Thyroid gland (tissue), 4 donors: ENCODE measurements around the gene SH2B2. TPM values are rescaled to one million over a fixed set of nuclear protein-coding genes. Genes with fewer than 3 reads are reported as not detected.
"Not testable (repeated sequence)": the region's sequence is repeated elsewhere in the genome, so short reads cannot be mapped to it uniquely, and the experiment has no call there.

ENCODE experiments used
- DNase-seq, 2 donors: peaks; one replicate each; pipeline ENCODE4 v3.0.0-alpha.2; 2019
- H3K27ac ChIP-seq, 3 donors: fragments of 200-600 bp; sonication (generic); 1 replicate in 2 of 3; 2 replicates in 1 of 3; pipeline ENCODE4 v1.5.1; 2016 to 2019; ENCODE audit warnings: mild to moderate bottlenecking in 1 of 3, moderate library complexity in 1 of 3
- H3K27me3 ChIP-seq: fragments of 200-600 bp; sonication (generic); one replicate; pipeline ENCODE4 v1.5.1; 2019
- H3K36me3 ChIP-seq, 2 donors: fragments of 200-600 bp; sonication (generic); one replicate each; pipeline ENCODE4 v1.5.1; 2016 to 2019
- H3K4me1 ChIP-seq, 2 donors: fragments of 200-600 bp; sonication (generic); one replicate each; pipeline ENCODE4 v1.5.1; 2017 to 2019
- H3K4me3 ChIP-seq, 3 donors: fragments of 200-600 bp; sonication (generic); replicated peaks in 1 of 3; 1 replicate in 2 of 3; 2 replicates in 1 of 3; pipeline ENCODE4 v1.5.1; 2016; ENCODE audit warnings: mild to moderate bottlenecking in 1 of 3
- H3K9me3 ChIP-seq: fragments of 200-600 bp; sonication (generic); one replicate; pipeline ENCODE4 v1.5.1; 2017
- CTCF ChIP-seq, 6 experiments: fragments of 200-600 bp in 3 of 6; fragments of 450-650 bp in 3 of 6; sonication (generic) in 3 of 6; IDR thresholded peaks; one replicate each; pipeline ENCODE4 v1.5.1; 2016 to 2019; ENCODE audit warnings: antibody characterized with exemption in 6 of 6, mild to moderate bottlenecking in 2 of 6, inconsistent platforms in 1 of 6, moderate library complexity in 1 of 6
- POLR2A ChIP-seq, 2 donors: fragments of 450-650 bp; IDR thresholded peaks; one replicate each; pipeline ENCODE4 v1.6.1; 2017; ENCODE audit warnings: antibody characterized with exemption in 2 of 2, mild to moderate bottlenecking in 2 of 2, moderate library complexity in 1 of 2
- WGBS, 2 donors: methylation state at CpG; one replicate each; pipeline ENCODE4 v1.1.5; 2017; 5-methylcytosine and 5-hydroxymethylcytosine counted together
- intact Hi-C: fragments of 100-400 bp; cut with DNase I; formaldehyde crosslinking; loops from one replicate; pipeline ENCODE4 v1.15.1; 2023
- total RNA-seq, 4 donors: library from RNA; depleted of rRNA; stranded (reverse); fragments of >200 nt; gene quantifications; one replicate each; pipeline ENCODE4 v1.2.3, GENCODE V29; 2016

The SH2B2 gene
- total RNA-seq, 4 donors from 2014 or later = 7.7 to 19.3 (median 14.6) TPM

DNA sequence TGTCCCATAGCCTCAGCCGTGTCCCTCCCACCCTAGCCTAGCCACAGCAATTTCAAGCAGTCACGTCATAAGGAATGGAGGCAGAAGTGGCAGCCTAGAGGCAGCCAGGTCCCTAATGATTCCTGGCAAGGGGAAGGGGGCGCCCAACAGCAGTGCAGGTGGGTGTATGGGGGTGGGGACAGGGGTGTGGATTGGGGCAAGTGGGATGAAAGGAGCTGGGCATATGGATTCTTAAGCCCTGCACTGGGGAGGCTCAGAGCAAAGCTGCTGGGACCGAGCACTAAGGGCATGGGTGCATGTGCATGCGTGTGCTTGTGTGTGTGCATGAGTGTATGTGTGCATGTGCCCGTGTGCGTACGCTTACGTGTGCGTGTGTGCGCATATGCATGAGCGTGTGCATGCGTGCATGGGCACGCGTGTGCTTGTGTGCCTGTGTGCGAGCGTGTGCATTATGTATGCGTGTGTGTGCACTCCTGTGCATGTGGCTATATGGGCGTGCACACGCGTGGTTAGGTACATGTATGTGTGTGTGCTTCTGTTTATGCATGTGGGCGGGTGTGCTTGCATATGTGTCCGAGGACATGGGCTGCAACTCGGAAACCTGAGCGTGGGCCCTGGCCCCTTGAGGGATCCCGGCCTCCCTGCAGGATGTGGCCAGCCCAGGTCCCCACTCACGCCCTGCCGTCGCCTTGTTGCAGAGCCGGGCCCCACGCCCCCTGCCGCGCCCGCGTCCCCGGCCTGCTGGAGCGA is 34.1 kb downstream of the SH2B2 start:
- intact Hi-C loops = no loop called here

GRCh38 chr7:102321351-102322201 is 34.9 kb downstream of the SH2B2 start:
- intact Hi-C loops = no loop called here
- no peak overlapping the region for H3K4me3 ChIP-seq
- no peaks in the 10 kb centered on the region for H3K27me3 ChIP-seq
- WGBS, 2 donors = 48 to 54% methylated on average over 43 to 44 of the region's 73 CpGs
- H3K9me3 ChIP-seq = no peaks in the 10 kb centered on the region
- TF ChIP-seq POLR2A (IDR thresholded peaks at IDR 0.05) (no peak), CTCF (IDR thresholded peaks at IDR 0.05) (peak in 1 of 6 experiments; percentile 18)
- peak overlapping the region in 1 of 3 donors; percentile 43 for H3K27ac ChIP-seq
- DNase-seq = peak; percentile 23 to 30
- peaks cover 0 to 17% of the 10 kb centered on the region in 2 donors for H3K4me1 ChIP-seq
- no peaks in the 10 kb centered on the region for H3K36me3 ChIP-seq

More for the DNA sequence above, 34.1 kb downstream of the SH2B2 start:
- WGBS, 2 donors = 81 to 94% methylated on average over 23 to 31 of the region's 37 CpGs
- no peak overlapping the region for H3K4me3 ChIP-seq
- DNase-seq = no peak
- H3K27me3 ChIP-seq = no peaks in the 10 kb centered on the region
- H3K9me3 ChIP-seq = no peaks in the 10 kb centered on the region
- no peak overlapping the region for H3K27ac ChIP-seq
- no peak for TF ChIP-seq CTCF (IDR thresholded peaks at IDR 0.05)
- TF ChIP-seq POLR2A (IDR thresholded peaks at IDR 0.05) = no peak
- no peaks in the 10 kb centered on the region for H3K36me3 ChIP-seq
- H3K4me1 ChIP-seq = peaks cover 0 to 17% of the 10 kb centered on the region in 2 donors

GRCh38 chr7:102322202-102322715 is 35.6 kb downstream of the SH2B2 start:
- WGBS, 2 donors = 81 to 83% methylated on average over 6 to 8 of the region's 8 CpGs
- H3K27me3 ChIP-seq = no peaks in the 10 kb centered on the region
- peaks cover 0 to 17% of the 10 kb centered on the region in 2 donors for H3K4me1 ChIP-seq
- no peak overlapping the region for H3K4me3 ChIP-seq
- no peaks in the 10 kb centered on the region for H3K36me3 ChIP-seq
- no peak overlapping the region for H3K27ac ChIP-seq
- intact Hi-C loops = no loop called here
- DNase-seq = no peak
- TF ChIP-seq POLR2A (IDR thresholded peaks at IDR 0.05) (no peak), CTCF (IDR thresholded peaks at IDR 0.05) (no peak)
- H3K9me3 ChIP-seq = no peaks in the 10 kb centered on the region

DNA sequence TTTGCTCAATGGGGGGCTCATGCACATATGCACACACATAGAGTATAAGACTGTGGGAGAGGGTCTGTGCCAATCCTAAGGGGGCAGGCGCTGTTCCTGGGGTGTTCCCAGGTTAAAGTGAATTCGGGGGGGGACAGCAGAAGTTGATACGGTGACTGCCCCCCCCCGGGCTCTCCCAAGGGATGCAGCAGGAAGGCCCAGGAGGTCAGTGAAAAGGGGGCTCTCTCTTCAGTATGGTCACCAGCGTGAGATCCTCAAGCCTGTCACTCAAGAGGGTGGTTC is 37.2 kb downstream of the SH2B2 start:
- no peaks in the 10 kb centered on the region for H3K27me3 ChIP-seq
- H3K36me3 ChIP-seq = no peaks in the 10 kb centered on the region
- H3K27ac ChIP-seq = no peak overlapping the region
- intact Hi-C loops = no loop called here
- H3K4me3 ChIP-seq = no peak overlapping the region
- DNase-seq = no peak
- peaks cover 0 to 11% of the 10 kb centered on the region in 2 donors for H3K4me1 ChIP-seq
- no peak for TF ChIP-seq POLR2A (IDR thresholded peaks at IDR 0.05)
- TF ChIP-seq CTCF (IDR thresholded peaks at IDR 0.05) = no peak
- WGBS, 2 donors = 78 to 90% methylated on average over 4 to 5 of the region's 5 CpGs
- H3K9me3 ChIP-seq = no peaks in the 10 kb centered on the region

DNA sequence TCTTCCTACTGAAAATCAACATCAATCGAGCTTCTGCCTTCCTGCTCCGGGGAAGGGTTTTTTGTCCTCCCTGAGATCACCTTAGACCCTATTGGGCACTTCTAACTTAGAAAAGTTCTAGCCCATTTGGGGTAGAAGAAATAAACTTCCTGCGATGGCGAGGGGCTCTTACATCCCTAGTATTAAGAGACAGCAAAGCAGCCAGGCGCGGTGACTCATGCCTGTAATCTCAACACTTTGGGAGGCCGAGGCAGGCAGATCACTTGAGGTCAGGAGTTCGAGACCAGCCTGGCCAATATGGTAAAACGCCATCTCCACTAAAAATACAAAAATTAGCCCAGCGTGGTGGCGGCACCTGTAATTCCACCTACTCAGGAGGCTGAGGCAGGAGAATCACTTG is 38.4 kb downstream of the SH2B2 start:
- H3K27ac ChIP-seq, intact Hi-C loops, H3K9me3 ChIP-seq, DNase-seq, H3K36me3 ChIP-seq, H3K27me3 ChIP-seq, H3K4me1 ChIP-seq, H3K4me3 ChIP-seq: not testable (repeated sequence)
- WGBS, 2 donors = 89 to 93% methylated on average over 11 of the region's 11 CpGs
